ENCODE measurements around the gene LAMC3. TPM values are rescaled to one million over a fixed set of nuclear protein-coding genes. Genes with fewer than 3 reads are reported as not detected.
A peak's percentile ranks its signal among the peaks of the same experiment; 100 is the strongest.

LAMC3 gene
- total RNA-seq, 1 donor from 2014 or later: 0.29 TPM

- no peak for DNase-seq (ENCODE audit: low read depth)
- TF ChIP-seq CTCF (conservative IDR thresholded peaks at IDR 0.05; ENCODE audit: low read depth, low read length): no peak
- H3K4me3 ChIP-seq (ENCODE audit: low read depth, low read length): no peak overlapping the region
These were observed 95.2 kb downstream of the LAMC3 start for GRCh38 chr9:131104016-131104740.

GRCh38 chr9:131105952-131106351 lies 97.0 kb downstream of the LAMC3 start:
- DNase-seq (ENCODE audit: low read depth): no peak
- no peak for TF ChIP-seq CTCF (conservative IDR thresholded peaks at IDR 0.05; ENCODE audit: low read depth, low read length)

GRCh38 chr9:131107760-131108159 lies 98.8 kb downstream of the LAMC3 start:
- DNase-seq (ENCODE audit: low read depth): no peak
- no peak for TF ChIP-seq CTCF (conservative IDR thresholded peaks at IDR 0.05; ENCODE audit: low read depth, low read length)
- H3K4me3 ChIP-seq (ENCODE audit: low read depth, low read length): no peak overlapping the region

More at GRCh38 chr9:131105952-131106351, 97.0 kb downstream of the LAMC3 start:
- H3K4me3 ChIP-seq (ENCODE audit: low read depth, low read length): no peak overlapping the region

- DNase-seq (ENCODE audit: low read depth): peak; percentile 52
- no peak for TF ChIP-seq CTCF (conservative IDR thresholded peaks at IDR 0.05; ENCODE audit: low read depth, low read length)
- peak overlapping the region; percentile 86 for H3K4me3 ChIP-seq (ENCODE audit: low read depth, low read length)
These were observed 102.3 kb downstream of the LAMC3 start for GRCh38 chr9:131111186-131111853.

- no peak for DNase-seq (ENCODE audit: low read depth)
- peak overlapping the region; percentile 86 for H3K4me3 ChIP-seq (ENCODE audit: low read depth, low read length)
- no peak for TF ChIP-seq CTCF (conservative IDR thresholded peaks at IDR 0.05; ENCODE audit: low read depth, low read length)
These were observed 102.9 kb downstream of the LAMC3 start for GRCh38 chr9:131111854-131112311.

- peak; percentile 10 for TF ChIP-seq CTCF (conservative IDR thresholded peaks at IDR 0.05; ENCODE audit: low read depth, low read length)
These were observed 103.6 kb downstream of the LAMC3 start for GRCh38 chr9:131112374-131113154.

More at GRCh38 chr9:131112374-131113154, 103.6 kb downstream of the LAMC3 start:
- DNase-seq (ENCODE audit: low read depth): peak; percentile 32
- H3K4me3 ChIP-seq (ENCODE audit: low read depth, low read length): peak overlapping the region; percentile 86

All from epithelial cell of proximal tubule (primary cell).